GM13976 (cell line): ENCODE data around the gene SLC35A4.
"Not testable (repeated sequence)": the region's sequence is repeated elsewhere in the genome, so short reads cannot be mapped to it uniquely, and the experiment has no call there.

ENCODE experiments used
- DNase-seq: peaks from one replicate; pipeline ENCODE4 v3.0.0; 2012; ENCODE audit warnings: low spot score
- CTCF ChIP-seq: IDR thresholded peaks from 2 replicates; pipeline ENCODE4 v1.5.1; 2012; ENCODE audit warnings: borderline replicate concordance, mild to moderate bottlenecking; ENCODE audit not compliant: insufficient read depth; ENCODE audit errors: extremely low read depth, missing control alignments, control extremely low read depth
- in situ Hi-C: fragments of 300-500 bp; cut with MboI; formaldehyde crosslinking; loops from one replicate; pipeline ENCODE4 v1.12.0; 2022; ENCODE audit warnings: low sequenced_read_pairs, mixed read lengths, inconsistent platforms; ENCODE audit not compliant: unreplicated experiment

Gene SLC35A4

GRCh38 chr5:140594169-140594568 lies 29.5 kb downstream of the SLC35A4 start:
- in situ Hi-C loops = no loop called here
- DNase-seq = no peak
- no peak for TF ChIP-seq CTCF

- TF ChIP-seq CTCF = no peak
- no peak for DNase-seq
- in situ Hi-C loops = no loop called here
These were observed 31.1 kb downstream of the SLC35A4 start for GRCh38 chr5:140595538-140596300.

DNA sequence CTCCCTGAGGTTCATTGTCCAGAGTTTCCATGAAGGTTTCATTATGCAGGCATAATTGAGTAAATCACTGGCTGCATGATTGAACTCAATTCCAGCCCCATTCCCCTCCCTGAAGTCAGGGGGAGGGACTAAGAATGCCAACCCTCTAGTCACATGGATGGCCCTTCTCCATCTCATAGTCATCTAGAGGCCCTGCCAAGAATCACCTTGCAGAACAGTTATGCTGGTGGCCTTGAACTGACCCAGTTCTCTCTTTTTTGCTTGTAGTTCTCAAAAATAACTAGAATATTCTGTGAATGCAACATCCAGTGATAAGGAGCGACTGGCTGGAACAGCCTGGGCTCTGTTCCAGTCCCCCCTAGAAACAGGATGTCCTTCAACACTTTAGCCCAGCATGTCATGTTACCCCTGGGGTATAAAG lies 31.7 kb downstream of the SLC35A4 start:
- in situ Hi-C loops = no loop called here
- no peak for DNase-seq
- TF ChIP-seq CTCF = no peak

GRCh38 chr5:140598836-140599235 lies 34.2 kb downstream of the SLC35A4 start:
- TF ChIP-seq CTCF = no peak
- no peak for DNase-seq
- in situ Hi-C loops = no loop called here

GRCh38 chr5:140600096-140600495 lies 35.5 kb downstream of the SLC35A4 start:
- in situ Hi-C loops = no loop called here
- no peak for TF ChIP-seq CTCF
- no peak for DNase-seq

- DNase-seq = no peak
- in situ Hi-C loops = no loop called here
- no peak for TF ChIP-seq CTCF
These were observed 37.5 kb downstream of the SLC35A4 start for GRCh38 chr5:140602147-140602546.

DNA sequence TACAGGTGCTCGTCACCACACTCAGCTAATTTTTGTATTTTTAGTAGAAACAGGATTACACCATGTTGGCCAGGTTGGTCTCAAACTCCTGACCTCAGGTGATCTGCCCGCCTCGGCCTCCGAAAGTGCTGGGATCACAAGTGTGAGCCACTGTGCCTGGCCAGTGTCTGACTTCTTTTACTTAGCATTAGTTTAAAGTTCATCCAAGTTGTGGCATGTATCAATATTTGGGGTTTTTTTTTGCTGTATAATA lies 38.7 kb downstream of the SLC35A4 start:
- in situ Hi-C loops, DNase-seq: not testable (repeated sequence)
